ENCODE measurements around the gene RTP2.

Gene RTP2

DNA sequence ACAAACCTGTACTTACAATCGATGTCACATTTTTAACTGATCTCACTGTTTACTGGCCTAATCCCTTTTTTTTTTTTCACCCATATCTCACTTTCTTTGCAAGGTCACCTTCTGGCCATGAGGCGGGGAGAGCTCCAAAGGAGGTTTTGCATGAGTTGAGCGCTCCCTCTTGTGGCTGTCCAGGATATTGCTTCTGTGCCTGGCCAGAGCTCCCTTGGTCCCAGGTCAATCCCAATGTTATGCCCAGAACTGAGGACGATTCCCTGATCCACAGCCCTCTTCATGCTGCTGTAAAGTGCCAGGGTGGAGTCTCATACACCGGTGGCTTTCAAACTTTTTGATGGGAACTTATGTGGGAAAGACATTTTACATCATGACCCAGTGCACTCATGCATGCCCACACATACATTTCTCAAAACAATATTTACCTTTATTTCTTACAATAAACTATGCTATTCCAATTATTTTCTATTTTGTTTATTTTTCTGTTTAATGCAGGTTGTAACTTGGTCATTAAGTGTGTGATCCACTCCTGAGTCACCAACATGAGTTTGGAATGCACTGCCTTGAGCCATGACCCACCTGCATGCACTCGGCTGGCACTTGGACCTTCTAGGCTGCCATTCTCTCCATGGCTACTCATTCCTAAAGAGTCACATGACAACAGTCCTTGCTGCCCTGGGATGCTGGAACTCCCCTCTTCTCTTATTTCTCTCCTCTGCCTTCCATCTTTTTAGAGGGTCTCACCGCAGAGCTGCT lies 22.5 kb downstream of the RTP2 start:
- in situ Hi-C loops (cut with MboI; ENCODE audit: low sequenced_read_pairs) = loop anchor here (5.0 kb wide), 1 partner anchor 363 kb away; no protein-coding TSS in a partner anchor

GRCh38 chr3:187678726-187679268 lies 23.6 kb downstream of the RTP2 start:
- in situ Hi-C loops (cut with MboI; ENCODE audit: low sequenced_read_pairs) = loop anchor here (5.0 kb wide), 1 partner anchor 361 kb away; no protein-coding TSS in a partner anchor

DNA sequence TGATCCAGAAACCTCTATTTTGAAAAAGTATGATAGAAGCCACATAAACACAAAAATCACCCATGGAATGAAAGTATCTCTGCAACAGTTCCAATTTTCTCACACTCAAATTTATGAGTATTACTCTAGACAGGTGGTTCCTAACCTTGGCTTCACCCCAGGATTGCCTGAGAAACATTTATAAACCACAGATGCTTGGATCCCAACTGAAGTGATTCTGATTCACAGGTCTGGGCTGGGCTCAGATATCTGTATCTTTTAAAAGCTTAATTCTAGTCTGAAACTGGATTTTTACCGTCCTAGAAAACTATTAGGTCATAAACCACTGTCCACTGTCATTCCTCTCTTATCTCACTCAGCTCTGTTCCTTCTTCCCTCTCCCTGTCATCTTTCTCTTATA lies 24.8 kb downstream of the RTP2 start:
- in situ Hi-C loops (cut with MboI; ENCODE audit: low sequenced_read_pairs) = loop anchor here (5.0 kb wide), 1 partner anchor 360 kb away; no protein-coding TSS in a partner anchor

GRCh38 chr3:187673012-187673411 lies 29.3 kb downstream of the RTP2 start:
- in situ Hi-C loops (cut with MboI; ENCODE audit: low sequenced_read_pairs) = no loop called here

DNA sequence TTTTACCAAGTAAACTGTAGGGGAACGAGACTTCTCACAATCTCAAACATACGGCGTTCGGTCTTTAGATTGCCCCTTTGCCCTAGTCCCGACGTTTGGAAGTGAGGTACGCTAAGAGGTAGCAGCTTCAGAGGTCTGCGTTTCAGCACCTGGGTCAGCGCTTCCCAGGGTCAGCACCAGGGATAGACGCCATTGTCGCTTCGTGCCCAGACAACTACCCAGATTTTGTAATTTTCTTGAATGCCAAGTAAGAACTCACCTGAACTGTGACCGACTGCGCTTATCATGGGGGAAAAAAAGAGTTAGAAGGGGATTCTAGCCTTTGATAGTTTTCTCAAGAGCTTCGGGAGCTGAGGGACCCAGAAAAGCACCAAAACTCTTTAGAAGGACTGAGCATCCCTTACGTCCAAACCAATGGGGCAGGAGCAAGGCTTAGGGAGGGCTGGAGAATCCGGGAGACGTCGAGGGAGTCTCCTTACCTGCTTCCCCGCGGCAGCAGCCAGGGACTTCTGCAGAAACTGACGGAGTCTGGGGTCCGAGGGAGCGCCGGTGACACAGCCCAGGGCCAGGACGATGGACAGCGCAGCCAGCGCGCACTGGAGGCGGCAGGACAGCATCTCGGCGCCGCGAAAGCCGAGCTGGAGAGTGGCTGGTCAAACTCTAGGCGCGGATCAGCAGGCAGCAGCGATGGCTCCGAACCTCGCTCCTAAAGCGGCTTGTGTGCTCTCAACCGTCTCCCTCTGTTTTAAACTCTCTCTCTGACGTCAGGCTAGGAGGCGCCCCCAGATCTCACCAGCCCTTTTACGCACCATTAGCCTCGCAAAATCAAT lies 32.5 kb downstream of the RTP2 start, which contains the start of gene SST:
Gene SST, minus strand, starts transcription at position 720 of the 830 bp plus-strand sequence. Its CDS starts 103 bp downstream, at position 617.
- in situ Hi-C loops (cut with MboI; ENCODE audit: low sequenced_read_pairs) = no loop called here

GRCh38 chr3:187667526-187667925 lies 34.8 kb downstream of the RTP2 start:
- in situ Hi-C loops (cut with MboI; ENCODE audit: low sequenced_read_pairs) = no loop called here

DNA sequence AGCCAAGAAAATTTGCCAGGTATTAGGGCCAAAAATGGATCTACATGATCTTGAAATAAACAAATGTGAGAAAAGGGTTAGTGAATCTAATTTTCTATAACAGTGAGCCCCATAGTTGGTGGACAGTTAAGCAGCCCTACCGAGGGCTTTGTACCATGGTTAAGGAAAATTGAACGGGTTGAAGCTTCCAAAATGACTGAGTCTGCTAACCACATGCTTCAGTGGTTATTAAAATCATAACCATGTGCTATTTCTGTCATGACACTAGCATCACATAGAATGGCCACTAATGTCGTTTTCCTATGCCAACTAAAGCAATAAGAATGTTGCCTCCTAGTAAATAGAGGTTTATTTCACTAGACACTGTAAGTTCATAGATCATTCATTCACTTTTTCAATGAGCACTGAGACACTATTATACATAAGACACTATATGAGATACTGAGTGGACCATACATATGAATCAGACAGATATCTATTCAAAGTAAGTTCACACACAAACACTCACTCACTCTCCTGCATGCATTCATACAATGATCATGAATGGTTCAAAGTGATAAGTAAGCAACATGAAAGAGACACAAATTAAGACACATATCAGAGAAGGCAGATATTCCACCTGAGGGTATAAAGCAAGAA lies 36.5 kb downstream of the RTP2 start:
- in situ Hi-C loops (cut with MboI; ENCODE audit: low sequenced_read_pairs) = no loop called here

DNA sequence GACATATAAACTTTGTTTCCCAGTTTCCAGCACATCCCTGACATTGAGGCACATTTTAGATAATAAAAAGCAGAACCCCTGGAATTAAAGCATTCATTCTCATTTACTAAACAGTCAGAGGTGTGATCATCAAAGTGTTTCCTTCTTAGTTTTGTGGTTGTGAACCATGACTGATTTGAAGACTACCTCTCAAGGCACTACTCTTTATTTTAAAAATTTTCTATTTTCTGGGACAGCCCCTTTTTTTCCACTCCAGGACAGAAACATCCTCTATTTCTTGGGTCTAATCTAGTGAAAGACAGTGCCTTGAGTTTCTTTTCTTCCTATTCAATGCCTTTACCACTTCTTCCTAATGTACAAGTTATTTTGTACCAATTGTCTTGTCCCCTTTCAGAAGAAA lies 37.3 kb downstream of the RTP2 start:
- in situ Hi-C loops (cut with MboI; ENCODE audit: low sequenced_read_pairs) = no loop called here

- in situ Hi-C loops (cut with MboI; ENCODE audit: low sequenced_read_pairs) = no loop called here
These were observed 39.4 kb downstream of the RTP2 start for GRCh38 chr3:187662848-187663409.

- in situ Hi-C loops (cut with MboI; ENCODE audit: low sequenced_read_pairs) = no loop called here
These were observed 41.1 kb downstream of the RTP2 start for GRCh38 chr3:187661267-187661666.

GRCh38 chr3:187651282-187651681 lies 51.1 kb downstream of the RTP2 start:
- in situ Hi-C loops (cut with MboI; ENCODE audit: low sequenced_read_pairs) = no loop called here

Data from HL-60/S4 treated with retinoic acid at 250 ng/mL for 4 days and 3 days (cell line).